Activated CD4-positive, alpha-beta T cell treated with anti-CD3 and anti-CD28 coated beads, Interleukin-2, amount 50 U/mL, for 16 hours (primary cell): ENCODE data around the gene HIVEP3.

Experiments used
- DNase-seq: peaks from one replicate; pipeline ENCODE4 v3.0.0-alpha.2; 2020

The HIVEP3 gene

DNA sequence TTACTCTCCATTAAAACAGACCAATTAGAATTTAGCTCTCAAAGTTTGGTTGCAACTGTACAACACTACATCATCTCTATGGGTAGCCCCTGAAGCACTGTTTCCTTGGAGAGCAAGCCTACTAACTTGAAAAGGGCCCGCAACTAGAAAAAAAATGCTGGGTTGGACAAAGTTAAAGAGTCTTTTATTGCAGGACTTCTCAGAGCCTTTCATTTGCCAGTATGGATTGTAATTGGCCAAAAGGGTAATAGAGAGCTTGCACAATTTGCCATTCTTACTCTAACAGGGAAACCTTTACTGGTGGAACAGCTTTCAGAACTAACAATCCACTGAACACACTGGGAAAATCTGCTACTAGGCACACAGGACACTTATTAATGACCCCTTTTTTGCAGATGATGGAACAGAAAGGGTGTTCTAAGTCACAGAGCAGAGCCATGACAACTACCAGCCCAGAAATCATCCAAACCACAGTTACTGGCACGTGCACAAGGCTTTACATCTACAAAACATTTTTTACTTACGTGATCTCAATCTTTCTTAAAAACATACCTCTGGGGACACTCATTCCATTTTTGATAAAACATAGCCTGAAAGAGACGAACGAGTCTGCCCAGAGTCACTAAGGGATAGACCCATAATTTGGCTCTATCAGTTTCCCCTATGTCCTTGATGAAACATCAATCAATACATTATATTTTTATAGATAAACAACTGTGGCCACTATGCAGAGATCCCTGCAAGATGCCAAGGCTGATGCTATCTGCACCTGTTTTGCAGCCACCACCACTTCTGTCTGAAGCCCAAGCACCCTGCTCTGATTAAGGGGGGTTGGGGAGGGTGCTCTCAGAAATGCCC lies 257.9 kb downstream of the HIVEP3 start:
- DNase-seq = no peak

DNA sequence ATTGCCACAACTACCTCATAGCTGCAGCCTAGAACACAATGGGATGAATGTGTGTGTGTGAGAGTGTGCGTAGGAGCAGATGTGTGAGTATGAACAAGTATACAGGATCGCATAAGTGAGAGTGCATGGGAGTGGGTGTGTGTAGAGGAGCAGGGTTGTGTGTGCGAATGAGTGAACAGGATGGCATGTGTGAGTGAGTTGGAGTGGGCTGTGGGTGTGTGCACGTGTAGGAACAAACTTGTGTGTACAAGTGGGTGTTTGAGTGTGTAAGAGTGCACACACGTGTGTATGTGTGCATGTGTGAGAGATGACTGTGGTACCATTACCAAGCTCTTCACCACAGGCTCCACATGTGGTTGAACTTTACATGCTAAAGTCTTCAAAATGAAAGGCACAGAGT lies 258.8 kb downstream of the HIVEP3 start:
- DNase-seq = no peak

DNA sequence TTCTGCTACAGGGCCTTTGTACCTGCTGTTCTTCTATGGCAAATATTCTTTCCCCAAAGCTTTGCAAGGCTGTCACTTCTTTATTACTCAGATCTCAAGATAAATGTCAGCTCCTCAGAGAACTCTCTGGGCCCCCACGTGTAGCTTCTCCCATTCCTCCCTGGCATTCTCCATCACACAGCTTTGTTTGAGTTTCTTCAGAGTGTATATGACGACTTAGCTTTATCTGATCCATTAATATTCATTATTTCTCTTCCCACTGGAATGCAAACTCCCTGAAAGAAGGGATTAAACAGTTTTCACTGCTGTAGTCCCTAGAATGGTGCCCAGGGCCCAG lies 259.6 kb downstream of the HIVEP3 start:
- DNase-seq = no peak

DNA sequence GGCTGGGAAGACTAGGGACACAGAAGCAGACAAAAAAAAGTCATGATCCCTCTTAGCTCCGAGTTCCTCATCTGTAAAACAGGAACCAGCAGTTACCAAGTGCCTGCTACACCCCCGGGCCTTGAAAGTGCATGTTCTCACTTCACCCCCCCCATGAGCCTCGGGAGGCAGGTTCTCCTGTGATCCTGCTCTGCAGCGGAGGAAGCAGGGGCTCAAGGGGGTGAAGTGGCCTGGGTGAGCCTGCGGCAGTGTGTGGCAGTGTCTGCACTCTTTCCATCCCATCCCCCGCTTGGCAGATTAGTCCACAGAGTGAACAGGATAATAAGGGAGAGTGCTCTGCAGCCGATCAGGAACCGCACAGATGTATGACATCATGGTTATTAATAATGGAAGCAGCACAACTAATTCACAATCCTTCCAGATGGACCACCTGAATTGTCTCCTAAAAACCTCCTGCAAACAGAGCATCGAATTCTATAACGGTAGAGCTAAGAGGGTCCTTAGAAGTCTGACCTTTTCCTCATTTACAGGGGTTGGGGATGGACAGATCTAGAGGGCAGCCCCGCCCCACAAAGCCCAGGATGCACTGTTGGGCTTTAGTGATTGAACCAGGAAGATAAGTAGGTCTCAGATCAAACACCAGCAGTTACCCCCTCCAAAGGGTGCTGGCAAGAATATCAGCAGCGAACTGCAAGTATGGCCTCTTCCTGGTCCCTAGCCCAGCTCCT lies 260.1 kb downstream of the HIVEP3 start:
- no peak for DNase-seq

DNA sequence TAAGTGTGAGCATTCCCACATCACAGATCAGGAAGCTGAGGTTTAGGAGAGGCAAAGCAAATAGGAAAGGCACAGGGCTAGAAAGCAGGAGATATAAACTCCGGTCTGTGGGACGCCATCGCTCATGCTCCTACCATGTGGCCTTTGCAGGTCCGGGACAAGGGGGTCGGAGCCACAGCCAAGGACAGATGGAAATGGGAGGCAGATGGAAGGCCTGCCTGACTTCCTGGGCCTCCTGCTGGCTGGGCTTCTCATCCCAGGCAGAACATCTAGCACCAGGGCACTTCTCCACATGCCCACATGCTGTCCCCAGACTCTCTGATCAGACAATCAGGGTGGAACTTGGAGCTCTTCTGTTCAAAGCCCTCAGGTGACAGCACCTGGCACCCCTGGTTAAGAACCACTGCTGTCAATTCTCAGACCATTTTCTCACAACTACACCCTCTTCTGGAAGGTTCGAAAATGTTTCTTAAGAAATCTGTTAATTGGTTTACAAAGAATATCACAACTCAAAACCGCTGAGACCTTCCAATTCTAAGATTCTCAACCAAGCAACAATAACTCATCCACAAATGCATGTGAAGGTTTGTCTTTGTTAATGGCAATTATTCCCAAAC lies 260.9 kb downstream of the HIVEP3 start:
- no peak for DNase-seq

DNA sequence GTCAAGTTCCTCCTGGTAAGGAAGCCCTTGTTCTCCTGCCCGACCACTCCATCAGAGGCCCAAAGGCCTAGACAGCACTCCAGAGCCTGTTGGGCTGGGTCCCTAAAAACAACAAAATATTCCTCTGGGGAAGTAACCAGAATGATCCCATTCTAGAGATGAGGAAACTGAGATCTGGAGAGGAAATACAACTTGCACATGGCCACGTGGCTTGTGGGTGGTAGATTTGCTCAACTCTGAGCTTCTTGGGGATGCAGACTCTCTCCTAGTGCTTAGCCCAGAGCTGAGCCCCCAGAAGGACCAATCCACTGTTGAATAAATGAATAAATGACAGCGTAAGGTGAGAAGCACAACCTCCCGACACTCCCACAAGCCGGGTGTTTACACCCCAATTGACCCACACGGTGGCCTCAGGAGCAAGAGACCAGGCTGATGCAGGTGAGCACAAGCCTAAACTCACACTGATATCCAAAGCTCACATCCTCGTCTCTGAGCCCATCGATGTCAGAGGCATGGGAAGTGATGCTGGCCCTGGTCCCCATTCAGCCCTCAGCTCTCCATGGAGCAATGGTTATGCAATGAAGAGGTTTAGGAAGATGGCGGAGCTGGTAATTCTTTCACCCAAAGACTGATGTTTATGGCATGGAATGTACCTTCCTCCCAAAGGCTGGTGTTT lies 261.8 kb downstream of the HIVEP3 start:
- no peak for DNase-seq

DNA sequence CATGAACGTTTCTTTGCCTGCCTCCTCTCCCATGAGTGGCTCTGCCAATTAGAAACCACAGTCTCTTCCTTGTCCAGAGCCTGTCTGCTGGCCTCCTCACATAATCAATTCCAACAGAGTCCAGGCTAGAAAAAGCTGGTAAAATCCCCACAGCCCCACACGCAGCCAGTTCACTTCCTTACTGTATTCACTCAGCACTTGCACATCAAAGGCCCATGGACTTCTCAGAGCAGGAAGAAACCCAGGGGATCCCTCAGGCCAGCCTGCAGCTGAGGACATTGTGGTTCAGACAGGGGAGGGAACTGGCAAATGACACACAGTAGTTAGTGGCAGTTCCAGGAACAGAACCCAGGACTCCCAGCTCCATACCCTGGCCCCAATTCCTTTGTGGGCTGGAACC lies 262.7 kb downstream of the HIVEP3 start:
- DNase-seq = no peak

DNA sequence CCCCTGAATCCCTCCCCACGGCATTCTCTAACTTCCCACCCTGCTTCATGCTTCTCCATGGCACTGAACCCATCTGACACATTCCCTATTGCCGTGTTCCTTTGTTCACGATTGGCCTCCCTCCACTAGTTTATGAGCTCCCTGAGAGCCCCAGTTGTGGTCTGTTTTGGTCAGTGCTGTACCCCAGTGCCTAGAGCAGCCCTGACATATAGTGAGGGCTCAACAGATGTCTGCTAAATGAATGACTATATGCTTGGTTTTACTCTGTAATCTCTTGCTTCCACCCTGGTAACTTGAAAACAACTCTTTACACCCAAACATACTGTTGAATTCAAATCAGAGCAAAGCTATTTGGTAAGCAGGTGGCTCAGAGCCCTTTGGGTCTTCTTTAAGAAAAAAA lies 263.1 kb downstream of the HIVEP3 start:
- DNase-seq = no peak

DNA sequence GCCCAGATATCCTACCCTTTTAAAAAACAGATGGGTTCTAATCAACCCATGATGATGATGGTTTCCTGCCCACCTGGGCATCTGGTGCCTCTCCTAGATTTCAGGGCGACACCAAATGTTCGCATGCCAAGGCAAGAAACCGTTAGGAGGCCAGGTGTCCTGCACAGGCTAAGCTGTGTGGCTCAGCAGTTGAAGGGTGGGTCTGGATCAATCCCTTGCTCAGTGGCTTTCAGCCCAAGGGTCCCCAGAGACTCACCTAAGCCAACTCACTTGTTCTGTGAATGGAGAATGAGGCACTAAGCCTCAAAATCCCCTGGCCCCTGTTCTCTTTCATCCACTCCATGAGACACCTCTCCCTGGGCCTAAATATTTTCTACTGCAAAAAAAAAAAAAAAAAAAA lies 265.1 kb downstream of the HIVEP3 start:
- no peak for DNase-seq

DNA sequence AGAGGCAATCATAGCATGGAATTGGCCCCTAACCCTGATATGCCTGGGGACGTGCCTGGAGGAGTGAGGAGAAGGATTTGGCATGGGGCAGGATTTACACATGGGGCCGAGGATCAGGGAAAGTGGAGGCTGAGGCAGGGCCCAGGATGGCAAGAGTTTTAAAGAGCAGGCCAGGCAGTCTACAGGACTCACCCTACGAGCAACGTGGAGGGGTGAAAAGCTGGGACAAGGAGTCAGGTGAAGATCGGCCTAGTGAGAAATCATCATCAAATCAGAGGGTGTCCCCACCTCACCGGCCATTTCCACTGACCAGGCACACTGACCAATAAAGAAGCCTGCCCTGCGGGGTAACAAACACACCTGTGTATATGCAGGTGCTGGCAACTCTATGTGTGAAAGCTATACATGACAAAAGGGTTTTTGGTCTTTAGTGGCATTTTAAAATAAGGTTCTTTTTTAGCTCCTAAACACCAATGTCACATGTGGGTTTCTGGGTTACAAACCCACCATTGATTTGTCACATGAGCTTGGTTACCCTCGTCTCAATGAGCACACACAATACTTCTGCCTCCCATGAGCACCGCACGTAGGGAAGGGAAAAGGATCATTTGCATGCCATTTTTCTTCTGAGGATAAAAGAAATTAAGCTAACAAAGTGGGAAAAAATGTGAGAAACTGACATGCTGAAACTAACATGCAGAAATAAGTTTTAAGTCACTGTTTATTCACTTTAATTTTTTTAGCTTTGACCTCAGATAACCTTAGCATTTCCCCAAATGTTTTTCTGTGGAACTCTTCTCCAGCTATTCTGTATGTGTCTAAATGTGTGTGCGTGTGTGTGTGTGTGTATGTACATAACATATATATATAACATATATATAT lies 266.1 kb downstream of the HIVEP3 start:
- DNase-seq = no peak

DNA sequence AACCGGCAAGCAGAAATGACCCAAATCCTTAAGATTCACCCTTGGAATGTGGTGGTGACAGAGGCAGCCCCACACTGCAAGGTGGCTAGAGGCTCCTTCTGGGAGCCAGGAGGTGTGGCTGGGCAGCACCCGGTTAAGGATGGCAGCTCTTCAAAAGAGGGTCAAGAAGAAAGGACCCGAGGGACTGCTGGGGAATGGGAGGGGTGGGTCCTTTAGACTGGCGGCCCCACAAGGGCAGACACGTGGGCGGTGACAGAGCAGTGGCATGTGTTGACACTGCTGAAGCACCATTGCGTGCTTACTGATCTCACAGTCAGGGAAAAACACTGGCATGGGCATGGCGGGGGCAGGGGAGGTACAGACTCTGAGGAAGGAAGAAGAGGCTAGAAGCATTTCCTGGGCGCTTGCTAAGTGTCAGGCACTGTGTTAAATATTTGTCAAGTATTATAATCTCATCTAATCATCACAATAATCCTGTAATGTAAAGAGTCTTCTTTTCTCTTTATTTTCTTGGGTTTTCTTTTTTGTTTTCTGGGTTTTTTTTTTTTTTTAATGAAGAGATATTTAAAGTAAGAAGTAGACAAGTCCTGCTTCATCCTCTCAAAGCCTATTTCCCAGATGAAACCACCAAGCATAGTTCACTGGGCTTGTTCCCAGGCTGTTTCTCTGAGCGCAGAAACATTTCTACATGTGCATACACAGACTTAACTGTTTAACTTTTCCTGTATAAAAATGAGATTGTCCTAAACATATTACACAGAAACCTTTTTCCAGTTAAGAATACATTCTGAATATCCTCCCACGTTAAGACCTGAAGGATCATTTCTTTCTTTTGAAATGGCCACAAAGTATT lies 268.5 kb downstream of the HIVEP3 start:
- no peak for DNase-seq

DNA sequence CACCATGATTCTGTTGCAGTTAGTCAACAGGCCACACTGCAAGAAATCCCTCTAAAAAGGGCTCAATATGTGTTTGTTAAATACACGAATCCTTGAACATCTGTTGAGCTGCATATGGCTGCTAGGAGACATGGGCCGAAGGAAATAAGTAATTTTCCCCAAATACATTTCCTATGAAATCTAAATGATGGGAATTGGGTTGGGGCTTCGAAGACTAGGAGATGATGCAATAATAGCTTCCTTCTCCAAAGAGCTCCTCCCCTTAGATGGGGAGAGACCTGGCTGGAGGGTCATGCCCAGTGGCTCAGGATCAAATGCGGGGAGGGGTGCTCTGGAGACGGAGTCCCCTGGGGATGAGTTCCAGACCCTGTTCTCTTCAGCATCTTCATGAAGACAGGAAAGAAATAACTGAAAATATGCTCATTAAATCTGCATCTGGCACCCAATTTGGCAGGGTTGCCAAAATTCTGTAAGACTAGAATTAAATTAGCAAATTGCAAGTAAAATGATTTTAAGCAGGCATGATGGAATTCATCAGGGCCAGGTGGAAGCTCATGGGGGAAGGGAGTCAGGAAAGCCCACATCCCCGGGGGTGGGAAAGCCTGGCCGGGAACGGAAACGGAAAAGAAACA lies 269.2 kb downstream of the HIVEP3 start:
- no peak for DNase-seq

DNA sequence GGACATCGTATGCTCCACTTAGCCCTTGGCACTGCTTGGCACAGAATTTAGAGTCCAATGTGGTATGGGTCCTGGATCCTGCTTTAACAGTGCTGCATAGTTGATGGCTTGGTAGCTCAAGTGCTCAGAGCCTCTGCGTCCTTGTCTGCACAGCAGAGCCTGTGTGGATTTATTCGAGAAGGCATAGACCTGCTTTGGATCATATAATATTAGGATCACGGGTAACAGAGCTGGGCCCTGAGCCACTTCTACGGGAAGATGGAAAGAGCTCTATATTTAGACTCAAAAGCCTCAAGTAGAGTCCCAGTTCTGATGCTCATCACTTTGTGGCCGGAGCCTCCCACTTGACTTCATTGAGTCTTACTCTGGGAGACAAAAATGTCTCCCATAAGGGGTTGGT lies 269.9 kb downstream of the HIVEP3 start:
- no peak for DNase-seq

DNA sequence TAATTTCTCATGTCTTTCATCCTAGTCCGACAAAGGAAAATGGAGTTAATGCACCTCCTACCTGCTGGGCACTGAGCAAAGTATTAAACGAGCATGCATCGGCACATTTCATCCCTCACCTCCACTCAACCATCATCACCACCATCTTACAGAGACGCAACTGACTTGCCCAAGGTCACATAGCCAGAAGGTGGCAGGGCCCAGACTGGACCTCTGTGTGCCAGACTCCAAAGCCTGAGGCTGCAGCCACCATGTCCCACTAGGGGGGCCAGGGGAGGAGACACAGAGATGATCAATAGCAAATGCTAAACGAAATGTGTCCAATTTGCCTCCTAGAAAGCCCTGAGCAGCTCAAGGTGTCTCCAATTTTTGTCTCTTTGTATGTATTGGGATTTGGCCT lies 270.5 kb downstream of the HIVEP3 start:
- DNase-seq = no peak

DNA sequence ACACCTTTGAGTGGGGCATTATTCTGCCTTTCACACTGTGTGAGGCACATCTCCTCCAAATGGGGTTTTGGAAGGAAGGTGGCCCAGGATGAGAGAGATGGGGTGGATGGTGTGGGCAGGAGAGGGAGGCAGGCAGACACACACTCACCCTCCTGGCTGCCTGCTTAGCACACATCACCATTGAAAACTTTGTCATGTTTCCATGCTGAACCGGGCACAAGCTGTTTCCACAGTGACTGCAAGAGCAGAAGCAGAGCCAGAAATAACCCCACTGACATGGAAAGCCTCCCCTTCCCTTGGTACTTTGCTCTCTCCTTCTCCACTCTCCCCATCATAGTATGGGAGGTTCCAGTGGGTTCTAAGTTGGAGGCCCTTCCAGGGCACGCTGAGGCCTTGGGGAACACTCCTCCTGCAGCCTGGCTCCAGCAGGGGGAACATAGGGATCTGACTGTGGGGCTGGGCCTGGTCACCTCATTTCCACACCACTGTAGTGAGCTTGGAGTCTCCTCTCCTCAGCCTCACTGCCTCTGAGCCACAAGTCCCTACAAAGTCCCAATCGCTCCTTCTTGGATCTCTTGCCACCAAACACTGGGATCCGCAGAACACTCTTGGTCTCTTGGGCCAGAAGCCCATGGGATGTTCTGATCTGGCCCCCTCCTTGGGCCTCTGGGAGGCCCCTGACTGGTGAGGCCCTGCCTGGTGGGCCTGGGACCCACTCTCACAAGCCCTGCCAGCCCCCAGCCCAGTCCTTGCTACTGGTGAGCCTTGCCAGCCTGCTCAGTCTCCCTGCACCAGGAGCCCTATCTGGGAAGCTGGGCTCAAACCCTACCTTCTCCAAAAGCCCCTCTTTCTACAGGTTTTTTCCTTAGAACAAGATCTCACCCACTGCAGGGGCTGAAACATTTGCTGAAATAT lies 271.2 kb downstream of the HIVEP3 start:
- DNase-seq = no peak

DNA sequence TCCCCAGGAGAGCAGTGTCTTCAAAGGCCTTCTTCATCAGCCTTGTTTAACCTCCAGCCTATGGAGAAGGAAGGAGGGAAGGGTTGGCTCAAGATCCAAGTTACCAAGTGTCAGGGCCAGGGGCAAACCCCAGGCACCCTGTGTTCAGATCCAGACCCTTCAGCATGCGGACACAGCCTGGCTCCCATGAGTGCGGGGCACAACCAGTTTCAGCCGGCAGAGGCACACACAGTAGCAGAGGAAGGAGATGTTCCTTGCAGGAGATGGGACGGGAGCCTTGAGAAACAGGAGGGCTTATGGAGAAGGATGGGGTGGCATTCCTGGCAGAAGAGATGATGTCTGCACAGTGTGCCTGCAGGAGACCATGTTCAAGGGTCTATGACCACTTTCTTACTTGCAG lies 272.5 kb downstream of the HIVEP3 start:
- DNase-seq = no peak

DNA sequence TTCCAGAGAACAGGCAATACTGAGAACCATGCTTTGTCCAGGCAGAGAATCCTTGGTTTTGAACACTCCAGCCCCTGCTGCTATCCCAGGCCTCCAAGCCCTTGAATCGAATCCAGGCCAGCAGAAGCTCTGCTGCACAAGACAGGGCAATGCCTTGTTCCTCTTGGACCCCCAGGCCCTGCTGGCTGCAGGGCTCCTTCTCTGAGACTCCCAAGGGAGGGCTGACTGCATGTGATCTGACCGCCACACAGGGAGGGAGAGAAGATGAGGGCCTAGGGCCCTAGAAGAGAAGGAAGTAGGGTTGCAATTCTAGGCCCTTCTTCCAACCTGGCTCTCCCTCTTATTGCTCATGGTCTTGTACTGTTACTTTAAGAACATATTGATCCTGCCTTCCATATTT lies 273.7 kb downstream of the HIVEP3 start:
- no peak for DNase-seq

DNA sequence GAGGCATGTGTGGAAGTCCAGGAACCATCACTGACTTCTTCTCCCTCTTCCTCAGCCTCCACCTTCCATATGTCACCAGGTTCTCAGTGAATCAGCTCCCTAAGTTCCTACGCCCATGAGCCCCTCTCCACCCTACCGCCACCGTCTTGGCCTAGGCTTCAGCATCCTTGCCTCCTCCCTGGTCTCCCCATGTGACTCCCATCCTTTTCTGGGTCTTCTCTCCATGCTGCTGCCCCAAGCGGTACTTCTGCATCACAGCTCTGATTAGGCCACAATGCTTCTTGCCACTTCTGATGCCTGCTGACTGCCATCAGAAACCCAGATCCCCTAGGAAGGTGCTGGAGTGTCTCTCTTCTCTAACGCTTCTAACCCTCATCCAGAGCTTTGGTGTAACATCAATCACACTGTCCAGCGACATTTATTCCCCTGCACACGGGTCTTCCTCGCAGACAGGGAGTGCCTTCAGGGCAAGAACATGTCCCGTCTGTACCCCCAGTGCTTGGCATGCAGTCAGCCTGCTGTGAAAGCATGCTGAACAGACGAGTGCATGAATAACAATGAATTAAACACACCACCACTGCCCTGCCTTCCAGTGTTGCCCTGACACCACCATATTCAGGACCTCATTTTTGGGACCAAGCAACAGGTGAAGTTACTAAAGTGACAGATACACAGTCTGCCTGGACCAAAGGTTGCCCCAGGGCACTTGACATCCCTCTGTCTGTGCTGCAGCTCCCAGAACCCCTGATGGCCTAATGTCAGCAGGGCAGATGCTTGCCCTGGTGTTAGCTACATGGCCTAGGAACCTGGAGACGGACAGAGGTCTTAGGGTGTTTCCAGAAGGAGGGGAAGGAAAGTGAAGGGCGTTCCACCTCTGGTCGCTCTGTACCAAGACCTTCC lies 275.6 kb downstream of the HIVEP3 start:
- no peak for DNase-seq
